Ishikawa (cell line): Measurements from ENCODE around the gene SLC27A2.

Source experiments
- CEBPB ChIP-seq: IDR thresholded peaks from 2 replicates; pipeline ENCODE4 v1.6.1; 2012
- CREB1 ChIP-seq: IDR thresholded peaks from 2 replicates; pipeline ENCODE4 v1.6.1; 2012; ENCODE audit warnings: low read depth
- EGR1 ChIP-seq: IDR thresholded peaks from 2 replicates; pipeline ENCODE4 v1.6.1; 2012
- EP300 ChIP-seq: IDR thresholded peaks from 2 replicates; pipeline ENCODE4 v1.6.1; 2012; ENCODE audit warnings: borderline replicate concordance
- FOXM1 ChIP-seq: IDR thresholded peaks from 2 replicates; pipeline ENCODE4 v1.6.1; 2012; ENCODE audit warnings: low read depth, borderline replicate concordance
- NFIC ChIP-seq: IDR thresholded peaks from 2 replicates; pipeline ENCODE4 v1.6.1; 2012
- RAD21 ChIP-seq: IDR thresholded peaks from 2 replicates; pipeline ENCODE4 v1.6.1; 2012; ENCODE audit warnings: low read depth
- REST ChIP-seq: IDR thresholded peaks from 2 replicates; pipeline ENCODE4 v1.6.1; 2012; ENCODE audit warnings: low read depth, mild to moderate bottlenecking
- TAF1 ChIP-seq: IDR thresholded peaks from 2 replicates; pipeline ENCODE4 v1.6.1; 2012; ENCODE audit warnings: low read depth, mild to moderate bottlenecking
- YY1 ChIP-seq: IDR thresholded peaks from 2 replicates; pipeline ENCODE4 v1.6.1; 2012; ENCODE audit warnings: low read depth

- TF ChIP-seq RAD21 (no peak), EGR1 (no peak), FOXM1 (no peak), REST (no peak), CREB1 (no peak), TAF1 (no peak), CEBPB (no peak), EP300 (no peak), NFIC (no peak), YY1 (no peak)
Measured at GRCh38 chr15:50206020-50206419, 24.0 kb downstream of the SLC27A2 start.
